Spleen (tissue), 7 donors: Measurements from ENCODE around the gene ABCB9.

Experiments used
- CTCF ChIP-seq, 11 experiments: fragments of 200-600 bp in 7 of 11; fragments of 450-650 bp in 4 of 11; sonication (generic) in 4 of 11; IDR thresholded peaks in 8 of 11; conservative IDR thresholded peaks in 3 of 11; 1 replicate in 7 of 11; 2 replicates in 4 of 11; pipeline versions ENCODE4 v1.4.0 to v1.8.0; 2016 to 2021; ENCODE audit warnings: antibody characterized with exemption in 11 of 11, inconsistent platforms in 4 of 11, mild to moderate bottlenecking in 1 of 11
- POLR2AphosphoS5 ChIP-seq, 3 donors: sonication (generic); formaldehyde crosslinking; IDR thresholded peaks; one replicate each; pipeline ENCODE4 v1.5.1; 2017; ENCODE audit warnings: antibody characterized with exemption in 3 of 3
- donor health status: DM: no; HTN: no; CAD: no; lungs with moderate emphysema.
- donor health status: DM: no; HTN: no; CAD: no.
- donor health status: DM: no; HTN: no; CAD: no.

DNA sequence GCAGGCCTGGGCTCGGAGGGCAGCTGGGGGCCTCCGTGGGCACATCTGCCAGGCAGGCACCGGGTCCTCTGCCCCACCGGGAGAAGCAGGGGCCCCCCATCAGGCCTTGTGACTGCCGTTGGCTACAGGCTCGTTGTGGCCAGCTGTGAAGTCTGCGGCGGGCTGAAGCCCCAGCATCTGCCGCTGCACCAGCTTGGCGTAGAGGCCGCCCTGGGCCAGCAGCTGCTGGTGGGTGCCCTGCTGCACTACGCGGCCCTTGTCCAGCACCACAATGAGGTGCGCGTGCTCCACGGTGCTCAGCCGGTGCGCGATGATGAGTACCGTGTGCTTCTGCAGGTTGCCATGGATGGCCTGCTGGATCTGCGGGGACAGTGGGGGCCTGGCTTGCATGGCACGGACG lies 36.5 kb downstream of the ABCB9 start:
- TF ChIP-seq CTCF (IDR thresholded peaks at IDR 0.05 in 8 of 11, conservative IDR thresholded peaks at IDR 0.05 in 3 of 11) (no peak), POLR2AphosphoS5 (IDR thresholded peaks at IDR 0.05) (no peak)
